NCI-H1694 treated with DMSO at 0.1 percent for 48 hours (cell line): ENCODE measurements around the gene GBGT1.
"Not testable (repeated sequence)": the region's sequence is repeated elsewhere in the genome, so short reads cannot be mapped to it uniquely, and the experiment has no call there.

Experiments used
- DNase-seq: peaks from one replicate; lab custom pipeline; 2025; lab: John Stamatoyannopoulos, UW

The GBGT1 gene

GRCh38 chr9:133195029-133195428, 31.3 kb upstream of the GBGT1 start:
- no peak for DNase-seq

- DNase-seq: no peak
Observed at GRCh38 chr9:133194597-133194996, 30.9 kb upstream of the GBGT1 start.

GRCh38 chr9:133191989-133192388, 28.3 kb upstream of the GBGT1 start:
- DNase-seq: no peak

- no peak for DNase-seq
Observed at GRCh38 chr9:133189826-133190225, 26.1 kb upstream of the GBGT1 start.

- DNase-seq: no peak
Observed at GRCh38 chr9:133188843-133189180, 25.1 kb upstream of the GBGT1 start.

- DNase-seq: peak; percentile 31
Observed at GRCh38 chr9:133188006-133188842, 24.5 kb upstream of the GBGT1 start.

GRCh38 chr9:133187561-133188005, 23.9 kb upstream of the GBGT1 start:
- DNase-seq: no peak

GRCh38 chr9:133186736-133187135, 23.0 kb upstream of the GBGT1 start:
- DNase-seq: no peak

GRCh38 chr9:133184971-133185370, 21.3 kb upstream of the GBGT1 start:
- DNase-seq: peak; percentile 65

GRCh38 chr9:133182151-133182550, 18.4 kb upstream of the GBGT1 start:
- no peak for DNase-seq

GRCh38 chr9:133181561-133181960, 17.8 kb upstream of the GBGT1 start:
- DNase-seq: no peak

GRCh38 chr9:133180953-133181352, 17.2 kb upstream of the GBGT1 start:
- no peak for DNase-seq

- DNase-seq: no peak
Observed at GRCh38 chr9:133173056-133173455, 9.3 kb upstream of the GBGT1 start.

GRCh38 chr9:133171161-133171961, 7.6 kb upstream of the GBGT1 start:
- no peak for DNase-seq

- DNase-seq: no peak
Observed at GRCh38 chr9:133170716-133171115, 7.0 kb upstream of the GBGT1 start.

- DNase-seq: not testable (repeated sequence)
Observed at GRCh38 chr9:133169687-133170086, 6.0 kb upstream of the GBGT1 start.

- DNase-seq: no peak
Observed at GRCh38 chr9:133169102-133169501, 5.4 kb upstream of the GBGT1 start.

- no peak for DNase-seq
Observed at GRCh38 chr9:133168432-133168831, 4.7 kb upstream of the GBGT1 start.

- DNase-seq: no peak
Observed at GRCh38 chr9:133167769-133168168, 4.1 kb upstream of the GBGT1 start.

- no peak for DNase-seq
Observed at GRCh38 chr9:133167096-133167730, 3.5 kb upstream of the GBGT1 start.

GRCh38 chr9:133166392-133166791, 2.7 kb upstream of the GBGT1 start:
- DNase-seq: no peak

- DNase-seq: no peak
Observed at GRCh38 chr9:133165452-133165730, 1.7 kb upstream of the GBGT1 start.

- no peak for DNase-seq
Observed at GRCh38 chr9:133164191-133164590, 477 bp upstream of the GBGT1 start.
